ENCODE measurements around the gene FZR1.
"Not testable (repeated sequence)": the region's sequence is repeated elsewhere in the genome, so short reads cannot be mapped to it uniquely, and the experiment has no call there.

FZR1 gene

DNA sequence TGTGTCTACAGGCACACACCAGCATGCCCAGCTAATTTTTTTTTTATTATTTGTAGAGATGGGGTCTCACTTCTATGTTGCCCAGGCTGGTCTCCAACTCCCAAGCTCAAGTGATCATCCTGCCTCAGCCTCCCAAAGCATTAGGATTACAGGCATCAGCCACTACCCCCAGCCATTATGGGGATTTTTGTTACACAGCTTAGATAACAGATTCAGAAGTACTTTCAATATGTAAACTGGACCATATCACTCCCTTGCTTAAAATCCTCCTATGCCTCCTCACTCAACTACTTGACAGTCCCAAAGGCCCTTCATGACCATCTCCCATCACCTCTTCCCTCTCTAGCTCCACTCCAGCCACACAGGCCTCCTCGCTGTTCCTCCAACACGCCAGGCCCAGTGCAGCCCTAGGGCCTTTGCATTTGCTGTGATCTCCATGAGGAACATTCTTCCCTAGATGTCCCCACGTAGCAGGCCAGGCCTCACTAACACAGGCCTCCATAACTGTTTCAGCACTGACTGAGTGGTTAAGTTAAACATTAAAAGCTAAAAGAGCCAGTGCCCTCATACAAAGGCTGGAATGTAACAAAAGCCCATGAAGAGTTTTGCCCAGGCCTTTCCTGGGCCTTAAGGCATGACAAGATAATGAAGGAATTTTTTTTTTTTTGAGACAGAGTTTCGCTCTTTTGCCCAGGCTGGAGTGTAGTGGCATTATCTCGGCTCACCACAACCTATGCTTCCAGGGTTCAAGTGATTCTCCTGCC, 8.2 kb upstream of the FZR1 start:
- no peak for FAIRE-seq

GRCh38 chr19:3499738-3500428, 6.2 kb upstream of the FZR1 start:
- FAIRE-seq, result no peak

DNA sequence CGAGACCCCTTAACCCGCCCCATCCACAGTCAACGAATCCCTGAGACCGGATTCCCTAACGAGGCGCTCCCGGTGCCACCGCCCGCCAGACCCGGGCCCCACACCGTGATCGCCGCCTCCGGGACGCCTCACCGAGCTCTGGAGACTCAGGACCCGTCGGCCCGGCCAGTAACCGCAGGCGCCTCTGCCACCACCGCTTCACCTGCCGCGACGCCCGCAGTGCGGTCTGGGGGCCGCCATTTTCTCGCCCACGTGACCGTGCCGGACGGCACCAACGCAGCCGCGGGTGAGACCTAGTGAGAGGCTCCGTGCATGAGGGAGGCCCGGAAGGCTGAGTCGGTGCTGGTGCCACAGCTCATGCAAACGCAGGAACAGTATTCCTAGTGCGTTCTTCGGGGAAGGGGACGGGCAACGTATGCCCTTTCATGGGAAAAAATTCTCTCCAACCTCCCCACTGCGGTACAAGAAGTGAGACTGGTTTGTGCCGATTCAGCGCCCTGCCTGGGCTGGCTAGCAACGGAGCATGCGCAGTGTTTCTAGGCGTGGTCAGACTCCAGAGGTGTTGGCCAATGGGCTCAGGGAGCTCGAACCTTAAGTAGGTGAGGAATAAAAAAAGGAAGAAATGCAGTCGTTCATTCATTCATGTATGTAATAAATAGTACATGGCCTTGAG, 5.5 kb upstream of the FZR1 start, which contains the start of gene DOHH:
DOHH (minus strand) TSS at position 246 of the 673 bp plus-strand sequence. CDS start 3,860 bp downstream, outside the sequence.
- FAIRE-seq, result peak; percentile 76

GRCh38 chr19:3501780-3502179, 4.3 kb upstream of the FZR1 start:
- no peak for FAIRE-seq

DNA sequence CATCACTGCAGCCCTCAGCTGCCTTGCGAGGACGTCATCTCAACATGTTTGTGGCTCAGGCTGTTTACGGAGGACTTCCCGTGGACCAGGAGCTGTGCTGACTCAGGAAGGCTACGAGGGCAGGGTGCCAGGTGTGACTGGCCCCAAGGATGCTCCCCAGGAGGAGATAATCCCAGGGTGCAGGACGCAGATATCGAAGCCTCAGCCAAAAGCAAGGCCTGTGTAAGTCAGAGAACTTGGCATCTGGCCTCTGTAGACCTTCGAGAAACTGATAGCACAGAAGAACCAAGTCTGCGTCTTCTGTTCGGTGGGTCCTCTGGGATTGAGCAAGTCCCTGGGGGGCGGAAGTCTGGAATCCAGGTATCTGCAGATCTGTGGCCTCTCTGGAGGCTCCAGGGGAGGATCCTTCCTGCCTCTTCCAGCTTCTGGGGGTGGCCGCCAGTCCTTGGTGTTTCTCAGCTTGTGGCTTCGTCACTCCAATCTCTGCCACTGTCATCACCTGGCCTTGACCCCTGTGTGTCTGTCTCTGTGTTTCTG, 3.0 kb upstream of the FZR1 start:
- FAIRE-seq, result no peak

GRCh38 chr19:3504735-3505134, 1.4 kb upstream of the FZR1 start:
- no peak for FAIRE-seq

- FAIRE-seq, result no peak
Observed at GRCh38 chr19:3506384-3507340, 551 bp downstream of the FZR1 start.

DNA sequence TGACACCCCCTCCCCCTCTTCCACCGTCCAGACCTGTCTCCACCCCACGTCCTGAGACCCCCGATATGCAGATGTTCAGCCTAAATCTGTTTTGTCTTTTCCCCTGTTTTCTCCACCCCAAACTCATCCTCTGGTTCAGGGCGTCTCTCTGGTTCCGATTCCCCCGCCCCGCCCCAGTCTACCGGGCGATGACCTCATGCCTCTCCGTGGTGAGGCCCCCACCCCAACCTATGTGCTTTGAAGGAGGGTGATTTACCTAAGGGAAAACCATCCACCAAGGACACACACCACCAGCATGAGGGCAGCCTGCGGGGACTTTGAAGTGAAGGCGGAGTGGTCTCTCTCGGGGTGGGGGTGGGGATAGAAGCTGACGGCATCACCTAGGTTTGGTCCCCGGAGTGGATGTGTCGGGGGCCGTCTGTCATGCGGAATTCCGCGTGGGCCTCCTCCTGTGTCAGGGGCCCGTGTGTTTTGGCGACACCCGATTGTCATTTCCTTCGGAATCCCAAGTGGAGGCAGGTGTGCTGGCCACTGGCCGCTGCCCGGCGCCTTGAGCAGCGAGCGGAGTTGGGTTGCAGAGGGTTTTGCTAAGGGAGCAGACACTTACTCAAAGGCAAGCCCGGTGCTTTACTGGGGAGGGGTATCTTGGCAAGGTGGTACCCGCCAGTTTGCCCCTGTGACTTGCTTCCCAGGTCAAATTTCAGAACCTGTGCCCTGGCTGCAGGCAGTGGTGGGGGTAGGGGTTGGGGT, 1.4 kb downstream of the FZR1 start:
- FAIRE-seq, result no peak

GRCh38 chr19:3508121-3508661, 2.1 kb downstream of the FZR1 start:
- FAIRE-seq, result not testable (repeated sequence)

DNA sequence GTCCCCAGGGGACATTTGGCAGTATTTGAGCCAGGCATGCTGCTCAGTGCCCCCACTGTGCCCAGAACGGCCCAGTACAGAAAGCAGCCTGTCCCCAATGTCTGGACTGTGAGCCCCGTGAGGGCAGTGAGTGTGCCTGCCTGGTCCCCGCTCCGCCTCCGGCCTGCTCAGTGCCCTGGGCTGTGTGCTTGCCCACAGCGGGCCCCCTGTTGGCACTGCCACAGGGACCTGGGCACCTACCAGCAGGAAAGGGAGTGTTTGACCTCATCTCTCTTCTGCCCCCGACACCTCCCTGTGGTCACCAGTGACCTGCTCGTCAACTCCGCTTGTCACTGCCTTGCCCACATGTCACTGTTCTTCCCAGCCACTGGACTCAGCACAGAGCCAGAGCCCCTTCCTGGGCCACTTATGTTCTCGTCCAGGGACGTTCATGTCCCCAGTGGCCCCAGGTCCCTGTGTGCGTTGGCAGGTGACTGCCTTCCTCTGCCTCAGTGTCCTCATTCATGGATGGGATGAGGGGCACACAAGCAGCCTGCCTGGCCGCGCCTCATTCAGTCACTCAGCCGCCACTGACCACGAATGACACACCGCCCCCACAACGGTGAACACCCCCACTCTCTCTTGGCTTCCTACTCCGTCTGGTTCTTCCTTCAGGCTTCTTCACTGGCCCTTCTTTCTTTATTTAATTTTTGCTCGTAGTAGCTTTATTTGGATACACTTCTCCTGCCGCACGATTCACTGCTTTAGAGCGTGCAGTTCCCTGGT, 2.8 kb downstream of the FZR1 start:
- no peak for FAIRE-seq

DNA sequence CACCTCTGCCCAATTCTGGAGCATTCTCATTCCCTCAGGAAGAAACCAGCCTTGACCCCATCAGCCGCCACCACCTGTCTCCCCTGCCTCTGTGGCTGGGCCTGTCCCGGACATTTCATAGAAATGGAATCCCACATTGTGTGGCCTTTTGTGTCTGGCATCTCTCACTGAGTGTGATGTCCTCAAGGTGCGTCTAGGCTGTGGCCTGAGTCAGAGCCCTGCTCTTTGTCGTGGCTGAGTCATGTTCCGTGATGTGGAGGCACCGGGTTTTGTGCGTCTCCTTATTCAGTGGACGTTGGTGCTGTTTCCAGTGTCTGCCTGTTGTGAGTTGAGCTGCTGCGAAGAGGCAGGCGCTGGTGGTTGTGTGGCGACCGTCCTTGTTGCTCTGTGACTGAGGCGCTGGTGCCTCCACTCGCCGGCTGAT, 3.5 kb downstream of the FZR1 start:
- no peak for FAIRE-seq

- no peak for FAIRE-seq
Observed at GRCh38 chr19:3510727-3511126, 4.6 kb downstream of the FZR1 start.

DNA sequence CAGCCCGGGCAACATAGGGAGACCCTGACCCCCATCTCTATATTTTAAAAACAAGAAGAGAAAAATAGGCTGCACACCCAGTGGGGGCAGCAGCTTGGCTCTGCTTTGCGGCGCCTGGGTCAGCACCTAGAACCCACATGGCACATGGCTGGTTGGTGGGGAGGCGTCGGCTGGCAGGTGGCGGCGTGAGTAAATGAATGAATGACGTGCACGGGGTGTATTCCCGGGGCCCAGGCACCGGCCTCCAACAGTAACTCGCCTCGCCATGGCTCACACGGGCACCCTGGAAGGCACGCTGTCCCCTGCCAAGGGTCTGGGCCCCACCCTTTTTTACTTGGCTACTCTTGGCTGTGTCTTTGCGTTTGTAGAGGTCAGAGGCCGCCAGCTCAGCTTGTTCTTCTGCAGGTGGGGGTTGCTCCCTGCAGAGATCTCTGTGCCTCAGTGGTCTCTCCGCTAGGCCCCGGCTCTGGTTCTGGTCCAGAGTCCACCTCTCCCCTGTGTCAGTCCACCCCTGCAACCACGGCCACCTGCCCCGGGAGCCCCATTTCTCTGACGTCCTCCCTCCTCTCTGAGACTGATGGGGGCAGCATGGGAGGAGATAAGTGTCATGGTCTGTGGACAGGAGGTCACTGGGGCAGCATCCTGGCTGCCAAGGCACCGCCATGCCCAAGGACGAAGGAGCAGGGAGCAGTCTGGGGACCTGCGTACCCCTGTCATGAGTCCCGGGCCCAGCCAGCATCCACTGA, 5.6 kb downstream of the FZR1 start:
- no peak for FAIRE-seq

GRCh38 chr19:3512562-3513228, 6.6 kb downstream of the FZR1 start:
- no peak for FAIRE-seq

GRCh38 chr19:3513229-3514140, 7.4 kb downstream of the FZR1 start:
- no peak for FAIRE-seq

- FAIRE-seq, result no peak
Observed at GRCh38 chr19:3514930-3515329, 8.8 kb downstream of the FZR1 start.

- FAIRE-seq, result no peak
Observed at GRCh38 chr19:3515891-3516422, 9.8 kb downstream of the FZR1 start.

Data from TTC549 (cell line).